Smooth muscle cell (in vitro differentiated cells): Measurements from ENCODE around the gene RFX6. TPM values are rescaled to one million over a fixed set of nuclear protein-coding genes. Genes with fewer than 3 reads are reported as not detected.

Experiments
- DNase-seq: peaks from one replicate; lab custom pipeline; 2025; ENCODE audit not compliant: unreplicated experiment; lab: John Stamatoyannopoulos, UW
- H2AFZ ChIP-seq: fragments of 200-600 bp; sonication (generic); 2 replicates; pipeline ENCODE4 v1.6.0; 2016; ENCODE audit warnings: antibody characterized with exemption, low read depth, mild to moderate bottlenecking
- H3F3A ChIP-seq: fragments of 200-600 bp; sonication (generic); 2 replicates; pipeline ENCODE4 v1.6.0; 2017; ENCODE audit warnings: antibody characterized with exemption, low read depth
- H3K27ac ChIP-seq: fragments of 200-600 bp; sonication (generic); 2 replicates; pipeline ENCODE4 v1.5.1; 2016; ENCODE audit warnings: low read depth, mild to moderate bottlenecking
- H3K27me3 ChIP-seq: fragments of 200-600 bp; sonication (generic); 2 replicates; pipeline ENCODE4 v1.6.1; 2016; ENCODE audit warnings: low read depth, mild to moderate bottlenecking
- H3K36me3 ChIP-seq: fragments of 200-600 bp; sonication (generic); 2 replicates; pipeline ENCODE4 v1.5.1; 2016; ENCODE audit warnings: low read depth
- H3K4me1 ChIP-seq: fragments of 200-600 bp; sonication (generic); 2 replicates; pipeline ENCODE4 v1.5.1; 2016; ENCODE audit warnings: low read depth
- H3K4me2 ChIP-seq: fragments of 200-600 bp; sonication (generic); 2 replicates; pipeline ENCODE4 v1.6.0; 2016; ENCODE audit warnings: mild to moderate bottlenecking
- H3K4me3 ChIP-seq: fragments of 200-600 bp; sonication (generic); 2 replicates; pipeline ENCODE4 v1.5.1; 2016; ENCODE audit warnings: mild to moderate bottlenecking
- H3K79me2 ChIP-seq: fragments of 200-600 bp; sonication (generic); 2 replicates; pipeline ENCODE4 v1.6.0; 2016; ENCODE audit warnings: low read depth, mild to moderate bottlenecking
- H3K9ac ChIP-seq: fragments of 200-600 bp; sonication (generic); 2 replicates; pipeline ENCODE4 v1.6.0; 2016; ENCODE audit warnings: low read depth
- H3K9me3 ChIP-seq: fragments of 200-600 bp; sonication (generic); replicated peaks from 2 replicates; pipeline ENCODE4 v1.5.1; 2016; ENCODE audit warnings: low read depth
- H4K20me1 ChIP-seq: fragments of 200-600 bp; sonication (generic); 2 replicates; pipeline ENCODE4 v1.6.0; 2016; ENCODE audit warnings: low read depth
- WGBS: methylation state at CpG from one replicate; pipeline ENCODE4 v1.1.7; 2016; ENCODE audit warnings: low lambda C conversion rate; 5-methylcytosine and 5-hydroxymethylcytosine counted together
- polyA plus RNA-seq: library from polyadenylated mRNA; unstranded; fragments of >200 nt; fragmentation: Nextera tagmentation; extraction: Ambion mirVana; gene quantifications from 2 replicates; pipeline ENCODE4 v1.2.1, GENCODE V29; 2016
- total RNA-seq: library from RNA; depleted of rRNA; stranded (reverse); fragments of >200 nt; gene quantifications from 2 replicates; pipeline ENCODE4 v1.2.3, GENCODE V29; 2014
- TF ChIP-seq, protein P1 (sequence below): fragments of 200-600 bp; sonication (generic); IDR thresholded peaks from 2 replicates; pipeline ENCODE4 v1.5.1; 2017; ENCODE audit warnings: borderline replicate concordance, mild to moderate bottlenecking, antibody characterized with exemption; ENCODE audit not compliant: insufficient read depth, poor library complexity, severe bottlenecking

RFX6 gene
- total and polyA plus RNA-seq, 2 experiments from 2014 or later = not detected

GRCh38 chr6:116928677-116929076 is 51.6 kb downstream of the RFX6 start:
- 8% methylated on average over 6 of the region's 6 CpGs for WGBS
- no peak overlapping the region for H3K27ac ChIP-seq
- TF ChIP-seq, protein P1, sequence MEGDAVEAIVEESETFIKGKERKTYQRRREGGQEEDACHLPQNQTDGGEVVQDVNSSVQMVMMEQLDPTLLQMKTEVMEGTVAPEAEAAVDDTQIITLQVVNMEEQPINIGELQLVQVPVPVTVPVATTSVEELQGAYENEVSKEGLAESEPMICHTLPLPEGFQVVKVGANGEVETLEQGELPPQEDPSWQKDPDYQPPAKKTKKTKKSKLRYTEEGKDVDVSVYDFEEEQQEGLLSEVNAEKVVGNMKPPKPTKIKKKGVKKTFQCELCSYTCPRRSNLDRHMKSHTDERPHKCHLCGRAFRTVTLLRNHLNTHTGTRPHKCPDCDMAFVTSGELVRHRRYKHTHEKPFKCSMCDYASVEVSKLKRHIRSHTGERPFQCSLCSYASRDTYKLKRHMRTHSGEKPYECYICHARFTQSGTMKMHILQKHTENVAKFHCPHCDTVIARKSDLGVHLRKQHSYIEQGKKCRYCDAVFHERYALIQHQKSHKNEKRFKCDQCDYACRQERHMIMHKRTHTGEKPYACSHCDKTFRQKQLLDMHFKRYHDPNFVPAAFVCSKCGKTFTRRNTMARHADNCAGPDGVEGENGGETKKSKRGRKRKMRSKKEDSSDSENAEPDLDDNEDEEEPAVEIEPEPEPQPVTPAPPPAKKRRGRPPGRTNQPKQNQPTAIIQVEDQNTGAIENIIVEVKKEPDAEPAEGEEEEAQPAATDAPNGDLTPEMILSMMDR = no peak
- no peak for DNase-seq
- no peaks in the 10 kb centered on the region for H3F3A ChIP-seq
- H3K4me3 ChIP-seq = no peak overlapping the region
- no peaks in the 10 kb centered on the region for H3K27me3 ChIP-seq
- H3K36me3 ChIP-seq = no peaks in the 10 kb centered on the region
- H3K9me3 ChIP-seq = no peaks in the 10 kb centered on the region
- no peak overlapping the region for H3K4me2 ChIP-seq
- no peaks in the 10 kb centered on the region for H4K20me1 ChIP-seq
- H3K79me2 ChIP-seq = no peaks in the 10 kb centered on the region
- no peaks in the 10 kb centered on the region for H3K4me1 ChIP-seq
- no peak overlapping the region for H2AFZ ChIP-seq
- H3K9ac ChIP-seq = no peak overlapping the region

DNA sequence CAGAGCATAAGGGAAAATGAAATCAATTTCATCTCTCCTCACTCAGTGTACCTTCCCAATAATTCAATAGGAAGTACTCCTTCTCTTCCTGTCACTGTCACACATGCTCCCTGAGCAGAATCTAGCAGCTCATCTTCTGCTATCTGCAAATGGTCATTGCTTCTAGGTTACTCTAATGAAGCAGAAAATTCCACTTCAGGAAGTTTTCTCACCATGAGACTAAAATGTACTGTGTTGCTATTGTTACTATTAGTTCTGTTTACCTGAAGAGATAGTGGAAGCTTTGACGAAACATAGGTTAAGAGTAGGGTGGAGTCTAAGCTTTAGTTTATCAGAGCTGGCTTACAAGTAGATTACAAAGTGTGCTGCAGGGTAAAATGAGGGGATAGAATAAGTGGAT is 52.8 kb downstream of the RFX6 start:
- Histone ChIP-seq H3K79me2 (no peaks in the 10 kb centered on the region), H3K27ac (no peak overlapping the region), H3K4me1 (no peaks in the 10 kb centered on the region), H3K9ac (no peak overlapping the region), H3K36me3 (no peaks in the 10 kb centered on the region), H2AFZ (no peak overlapping the region), H3K9me3 (no peaks in the 10 kb centered on the region), H3F3A (no peaks in the 10 kb centered on the region), H3K27me3 (no peaks in the 10 kb centered on the region), H3K4me2 (no peak overlapping the region), H4K20me1 (no peaks in the 10 kb centered on the region), H3K4me3 (no peak overlapping the region)
- DNase-seq = no peak
- TF ChIP-seq, protein P1 = no peak
- WGBS = 29% methylated on average over 1 of the region's 1 CpG

DNA sequence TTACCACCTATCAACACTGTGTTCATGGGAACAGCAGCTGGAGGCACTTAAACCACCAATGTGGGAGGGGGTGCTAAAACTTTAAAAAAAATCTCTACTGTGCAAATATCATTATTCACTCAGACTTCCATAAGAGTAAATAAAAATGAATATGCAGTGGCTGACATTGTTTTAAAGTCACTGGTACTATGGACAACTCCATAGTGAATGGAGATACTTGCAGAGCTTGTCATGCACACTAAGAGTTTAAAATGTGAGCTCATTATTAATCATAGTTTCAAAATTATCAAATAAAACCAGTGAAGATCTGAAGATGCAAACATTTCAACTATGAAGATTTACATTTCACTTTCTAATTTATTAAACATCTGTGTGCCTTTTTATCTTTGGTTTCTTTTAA is 54.4 kb downstream of the RFX6 start:
- Histone ChIP-seq H3K9ac (no peak overlapping the region), H3K79me2 (no peaks in the 10 kb centered on the region), H3F3A (no peaks in the 10 kb centered on the region), H3K9me3 (no peaks in the 10 kb centered on the region), H3K4me1 (no peaks in the 10 kb centered on the region), H3K4me2 (no peak overlapping the region), H3K36me3 (no peaks in the 10 kb centered on the region), H3K27ac (no peak overlapping the region), H3K4me3 (no peak overlapping the region), H3K27me3 (no peaks in the 10 kb centered on the region), H2AFZ (no peak overlapping the region), H4K20me1 (no peaks in the 10 kb centered on the region)
- TF ChIP-seq, protein P1 = no peak
- no peak for DNase-seq

GRCh38 chr6:116932496-116932895 is 55.5 kb downstream of the RFX6 start:
- Histone ChIP-seq H3K27ac (no peak overlapping the region), H3K9ac (no peak overlapping the region), H3K4me2 (no peak overlapping the region), H3K79me2 (no peaks in the 10 kb centered on the region), H3K36me3 (no peaks in the 10 kb centered on the region), H2AFZ (no peak overlapping the region), H3K4me3 (no peak overlapping the region), H3K4me1 (no peaks in the 10 kb centered on the region), H3K9me3 (no peaks in the 10 kb centered on the region), H3F3A (no peaks in the 10 kb centered on the region), H3K27me3 (no peaks in the 10 kb centered on the region), H4K20me1 (no peaks in the 10 kb centered on the region)
- WGBS = 85% methylated on average over 1 of the region's 1 CpG
- TF ChIP-seq, protein P1 = no peak
- no peak for DNase-seq
